ENCODE results near the gene ADAM23.

The ADAM23 gene

GRCh38 chr2:206531996-206532543, 88.7 kb downstream of the ADAM23 start:
- TF ChIP-seq USF1 (IDR thresholded peaks at IDR 0.05) (no peak), TEAD4 (IDR thresholded peaks at IDR 0.05) (no peak), TAF1 (IDR thresholded peaks at IDR 0.05; ENCODE audit: low read depth) (no peak), EGR1 (IDR thresholded peaks at IDR 0.05) (no peak), CREB1 (IDR thresholded peaks at IDR 0.05; ENCODE audit: low read depth) (no peak), FOXM1 (IDR thresholded peaks at IDR 0.05; ENCODE audit: borderline replicate concordance, low read depth) (no peak), YY1 (IDR thresholded peaks at IDR 0.05; ENCODE audit: low read depth) (no peak), EP300 (IDR thresholded peaks at IDR 0.05; ENCODE audit: borderline replicate concordance) (no peak), ZBTB7A (IDR thresholded peaks at IDR 0.05; ENCODE audit: low read depth) (no peak), TCF12 (IDR thresholded peaks at IDR 0.05; ENCODE audit: low read depth) (no peak), REST (IDR thresholded peaks at IDR 0.05; ENCODE audit: low read depth) (no peak), RAD21 (IDR thresholded peaks at IDR 0.05; ENCODE audit: low read depth) (no peak), MAX (IDR thresholded peaks at IDR 0.05) (no peak), CEBPB (IDR thresholded peaks at IDR 0.05) (no peak), NFIC (IDR thresholded peaks at IDR 0.05) (no peak)

GRCh38 chr2:206533977-206534376, 90.6 kb downstream of the ADAM23 start:
- no peak for TF ChIP-seq FOXM1 (IDR thresholded peaks at IDR 0.05; ENCODE audit: borderline replicate concordance, low read depth)
- TF ChIP-seq NFIC (IDR thresholded peaks at IDR 0.05): no peak
- no peak for TF ChIP-seq EP300 (IDR thresholded peaks at IDR 0.05; ENCODE audit: borderline replicate concordance)
- TF ChIP-seq MAX (IDR thresholded peaks at IDR 0.05): no peak
- TF ChIP-seq TAF1 (IDR thresholded peaks at IDR 0.05; ENCODE audit: low read depth): no peak
- TF ChIP-seq REST (IDR thresholded peaks at IDR 0.05; ENCODE audit: low read depth): no peak
- TF ChIP-seq TCF12 (IDR thresholded peaks at IDR 0.05; ENCODE audit: low read depth): no peak
- no peak for TF ChIP-seq USF1 (IDR thresholded peaks at IDR 0.05)
- TF ChIP-seq TEAD4 (IDR thresholded peaks at IDR 0.05): no peak
- no peak for TF ChIP-seq YY1 (IDR thresholded peaks at IDR 0.05; ENCODE audit: low read depth)

- TF ChIP-seq NFIC (IDR thresholded peaks at IDR 0.05): no peak
- TF ChIP-seq CREB1 (IDR thresholded peaks at IDR 0.05; ENCODE audit: low read depth): no peak
- no peak for TF ChIP-seq REST (IDR thresholded peaks at IDR 0.05; ENCODE audit: low read depth)
- no peak for TF ChIP-seq MAX (IDR thresholded peaks at IDR 0.05)
- no peak for TF ChIP-seq CEBPB (IDR thresholded peaks at IDR 0.05)
- no peak for TF ChIP-seq USF1 (IDR thresholded peaks at IDR 0.05)
- no peak for TF ChIP-seq YY1 (IDR thresholded peaks at IDR 0.05; ENCODE audit: low read depth)
- no peak for TF ChIP-seq RAD21 (IDR thresholded peaks at IDR 0.05; ENCODE audit: low read depth)
- no peak for TF ChIP-seq TAF1 (IDR thresholded peaks at IDR 0.05; ENCODE audit: low read depth)
- TF ChIP-seq FOXM1 (IDR thresholded peaks at IDR 0.05; ENCODE audit: borderline replicate concordance, low read depth): no peak
These were observed 92.1 kb downstream of the ADAM23 start for GRCh38 chr2:206535260-206535986.

All from Ishikawa (cell line).